Cardiac muscle cell (in vitro differentiated cells and primary cell): ENCODE results near the gene SCUBE1. TPM values are rescaled to one million over a fixed set of nuclear protein-coding genes. Genes with fewer than 3 reads are reported as not detected.

Experiments used
- DNase-seq, 2 donors: peaks; one replicate each; pipeline versions ENCODE4 v3.0.0 to v3.0.0-alpha.2; 2010 to 2017; ENCODE audit warnings: low read depth in 1 of 2, low spot score in 1 of 2
- H3K27ac ChIP-seq: fragments of 200-600 bp; sonication (generic); 2 replicates; pipeline ENCODE4 v1.5.1; 2016
- H3K27me3 ChIP-seq: fragments of 200-600 bp; sonication (generic); 2 replicates; pipeline ENCODE4 v1.6.0; 2016; ENCODE audit warnings: control low read depth
- H3K36me3 ChIP-seq: fragments of 200-600 bp; sonication (generic); 2 replicates; pipeline ENCODE4 v1.5.1; 2016; ENCODE audit warnings: control low read depth
- H3K4me1 ChIP-seq: fragments of 200-600 bp; sonication (generic); 2 replicates; pipeline ENCODE4 v1.8.1; 2017; ENCODE audit warnings: low read depth, mild to moderate bottlenecking, mixed run types
- H3K4me3 ChIP-seq: fragments of 200-600 bp; sonication (generic); 2 replicates; pipeline ENCODE4 v1.5.1; 2016; ENCODE audit warnings: mild to moderate bottlenecking
- H3K9me3 ChIP-seq: fragments of 200-600 bp; sonication (generic); 2 replicates; pipeline ENCODE4 v1.5.1; 2017; ENCODE audit warnings: low read depth, mild to moderate bottlenecking, control low read depth
- polyA plus RNA-seq: library from polyadenylated mRNA; unstranded; fragments of >200 nt; fragmentation: Nextera tagmentation; extraction: Ambion mirVana; gene quantifications from 2 replicates; pipeline ENCODE4 v1.2.1, GENCODE V29; 2016
- total RNA-seq: library from RNA; depleted of rRNA; stranded (reverse); fragments of >200 nt; gene quantifications from 2 replicates; pipeline ENCODE4 v1.2.3, GENCODE V29; 2016
- TF ChIP-seq, protein P1 (sequence below): IDR thresholded peaks from 2 replicates; pipeline ENCODE4 v1.5.1; 2012; ENCODE audit warnings: low read depth, mild to moderate bottlenecking, low read length

The SCUBE1 gene
- total and polyA plus RNA-seq, 2 experiments from 2014 or later: 2.1 to 6.9 TPM

DNA sequence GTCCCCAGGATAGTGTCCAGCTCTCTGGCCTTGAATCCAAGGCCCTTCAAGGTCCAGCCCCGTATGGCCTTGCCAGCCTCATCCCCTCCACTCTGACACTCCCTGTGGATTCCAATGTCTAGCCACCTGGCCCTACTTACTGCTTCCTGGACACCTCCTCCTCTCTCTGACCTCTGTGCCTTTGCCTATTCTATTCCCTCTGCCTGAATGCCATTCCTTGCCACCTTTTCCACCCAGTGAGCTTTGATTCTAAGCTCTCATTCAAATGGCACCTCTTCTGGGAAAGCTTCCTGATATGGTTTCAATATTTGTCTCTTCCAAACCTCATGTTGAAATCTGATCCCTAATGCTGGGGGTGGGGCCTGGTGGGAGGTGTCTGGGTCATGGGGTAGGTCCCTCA lies 124.4 kb downstream of the SCUBE1 start:
- H3K36me3 ChIP-seq: no peaks in the 10 kb centered on the region
- no peak for DNase-seq
- no peak overlapping the region for H3K4me3 ChIP-seq
- peaks cover 7% of the 10 kb centered on the region for H3K4me1 ChIP-seq
- H3K27ac ChIP-seq: no peak overlapping the region
- no peaks in the 10 kb centered on the region for H3K9me3 ChIP-seq
- TF ChIP-seq, protein P1, sequence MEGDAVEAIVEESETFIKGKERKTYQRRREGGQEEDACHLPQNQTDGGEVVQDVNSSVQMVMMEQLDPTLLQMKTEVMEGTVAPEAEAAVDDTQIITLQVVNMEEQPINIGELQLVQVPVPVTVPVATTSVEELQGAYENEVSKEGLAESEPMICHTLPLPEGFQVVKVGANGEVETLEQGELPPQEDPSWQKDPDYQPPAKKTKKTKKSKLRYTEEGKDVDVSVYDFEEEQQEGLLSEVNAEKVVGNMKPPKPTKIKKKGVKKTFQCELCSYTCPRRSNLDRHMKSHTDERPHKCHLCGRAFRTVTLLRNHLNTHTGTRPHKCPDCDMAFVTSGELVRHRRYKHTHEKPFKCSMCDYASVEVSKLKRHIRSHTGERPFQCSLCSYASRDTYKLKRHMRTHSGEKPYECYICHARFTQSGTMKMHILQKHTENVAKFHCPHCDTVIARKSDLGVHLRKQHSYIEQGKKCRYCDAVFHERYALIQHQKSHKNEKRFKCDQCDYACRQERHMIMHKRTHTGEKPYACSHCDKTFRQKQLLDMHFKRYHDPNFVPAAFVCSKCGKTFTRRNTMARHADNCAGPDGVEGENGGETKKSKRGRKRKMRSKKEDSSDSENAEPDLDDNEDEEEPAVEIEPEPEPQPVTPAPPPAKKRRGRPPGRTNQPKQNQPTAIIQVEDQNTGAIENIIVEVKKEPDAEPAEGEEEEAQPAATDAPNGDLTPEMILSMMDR: no peak
- H3K27me3 ChIP-seq: no peaks in the 10 kb centered on the region

GRCh38 chr22:43217285-43218030 lies 125.7 kb downstream of the SCUBE1 start:
- Histone ChIP-seq H3K4me1 (peaks cover 20% of the 10 kb centered on the region), H3K36me3 (no peaks in the 10 kb centered on the region), H3K4me3 (no peak overlapping the region), H3K27ac (no peak overlapping the region), H3K9me3 (no peaks in the 10 kb centered on the region), H3K27me3 (no peaks in the 10 kb centered on the region)
- DNase-seq: no peak
- TF ChIP-seq, protein P1: no peak

- Histone ChIP-seq H3K4me3 (no peak overlapping the region), H3K27ac (no peak overlapping the region), H3K36me3 (no peaks in the 10 kb centered on the region), H3K27me3 (no peaks in the 10 kb centered on the region), H3K4me1 (peaks cover 24% of the 10 kb centered on the region), H3K9me3 (no peaks in the 10 kb centered on the region)
- no peak for DNase-seq
- TF ChIP-seq, protein P1: no peak
Measured at GRCh38 chr22:43216738-43217137, 126.4 kb downstream of the SCUBE1 start.

GRCh38 chr22:43213962-43214361 lies 129.2 kb downstream of the SCUBE1 start:
- Histone ChIP-seq H3K27ac (peak overlapping the region; percentile 94), H3K27me3 (no peaks in the 10 kb centered on the region), H3K4me3 (no peak overlapping the region), H3K36me3 (no peaks in the 10 kb centered on the region), H3K9me3 (no peaks in the 10 kb centered on the region), H3K4me1 (peaks cover 24% of the 10 kb centered on the region)
- TF ChIP-seq, protein P1: no peak
- DNase-seq: no peak

- H3K4me3 ChIP-seq: no peak overlapping the region
- peak overlapping the region; percentile 94 for H3K27ac ChIP-seq
- no peaks in the 10 kb centered on the region for H3K27me3 ChIP-seq
- peak; percentile 19 to 89 for DNase-seq
- H3K4me1 ChIP-seq: peaks cover 24% of the 10 kb centered on the region
- TF ChIP-seq, protein P1: no peak
- no peaks in the 10 kb centered on the region for H3K36me3 ChIP-seq
- no peaks in the 10 kb centered on the region for H3K9me3 ChIP-seq
Measured at GRCh38 chr22:43213051-43213450, 130.1 kb downstream of the SCUBE1 start.
